ENCODE data around the gene POU6F2. TPM values are rescaled to one million over a fixed set of nuclear protein-coding genes. Genes with fewer than 3 reads are reported as not detected.

POU6F2 gene
- polyA plus RNA-seq, 2 donors = 0.08 to 0.12 TPM

GRCh38 chr7:39022796-39023195 lies 45.1 kb downstream of the POU6F2 start:
- Histone ChIP-seq H3K4me3 (ENCODE audit: low read depth in 1 of 2, low read length in 2 of 2) (no peak overlapping the region), H3K36me3 (ENCODE audit: control insufficient read depth in 2 of 2, insufficient read depth in 2 of 2, low read length in 1 of 2) (no peaks in the 10 kb centered on the region), H3K9me3 (ENCODE audit: control insufficient read depth in 2 of 2, insufficient read depth in 1 of 2, low read depth in 1 of 2, low read length in 1 of 2) (no peaks in the 10 kb centered on the region), H3K27ac (ENCODE audit: low read depth in 2 of 2, low read length in 1 of 2) (no peak overlapping the region), H3K4me1 (ENCODE audit: control insufficient read depth in 2 of 2, insufficient read depth in 2 of 2, low read length in 1 of 2) (no peaks in the 10 kb centered on the region), H3K27me3 (ENCODE audit: control insufficient read depth in 1 of 2, insufficient read depth in 2 of 2, low read length in 2 of 2) (no peaks in the 10 kb centered on the region)
- WGBS, 2 donors = 92 to 94% methylated on average over 2 of the region's 2 CpGs

- WGBS, 2 donors = 39% methylated on average over 4 of the region's 4 CpGs
- Histone ChIP-seq H3K27ac (ENCODE audit: low read depth in 2 of 2, low read length in 1 of 2) (no peak overlapping the region), H3K4me1 (ENCODE audit: control insufficient read depth in 2 of 2, insufficient read depth in 2 of 2, low read length in 1 of 2) (no peaks in the 10 kb centered on the region), H3K4me3 (ENCODE audit: low read depth in 1 of 2, low read length in 2 of 2) (no peak overlapping the region), H3K27me3 (ENCODE audit: control insufficient read depth in 1 of 2, insufficient read depth in 2 of 2, low read length in 2 of 2) (no peaks in the 10 kb centered on the region), H3K9me3 (ENCODE audit: control insufficient read depth in 2 of 2, insufficient read depth in 1 of 2, low read depth in 1 of 2, low read length in 1 of 2) (no peaks in the 10 kb centered on the region), H3K36me3 (ENCODE audit: control insufficient read depth in 2 of 2, insufficient read depth in 2 of 2, low read length in 1 of 2) (no peaks in the 10 kb centered on the region)
These were observed 49.8 kb downstream of the POU6F2 start for GRCh38 chr7:39027491-39027890.

- Histone ChIP-seq H3K4me1 (ENCODE audit: control insufficient read depth in 2 of 2, insufficient read depth in 2 of 2, low read length in 1 of 2) (no peaks in the 10 kb centered on the region), H3K9me3 (ENCODE audit: control insufficient read depth in 2 of 2, insufficient read depth in 1 of 2, low read depth in 1 of 2, low read length in 1 of 2) (no peaks in the 10 kb centered on the region), H3K27me3 (ENCODE audit: control insufficient read depth in 1 of 2, insufficient read depth in 2 of 2, low read length in 2 of 2) (no peaks in the 10 kb centered on the region), H3K4me3 (ENCODE audit: low read depth in 1 of 2, low read length in 2 of 2) (no peak overlapping the region), H3K36me3 (ENCODE audit: control insufficient read depth in 2 of 2, insufficient read depth in 2 of 2, low read length in 1 of 2) (no peaks in the 10 kb centered on the region), H3K27ac (ENCODE audit: low read depth in 2 of 2, low read length in 1 of 2) (no peak overlapping the region)
- 73 to 74% methylated on average over 13 of the region's 13 CpGs for WGBS, 2 donors
These were observed 56.3 kb downstream of the POU6F2 start for GRCh38 chr7:39033885-39034624.

- no peaks in the 10 kb centered on the region for H3K9me3 ChIP-seq (ENCODE audit: control insufficient read depth in 2 of 2, insufficient read depth in 1 of 2, low read depth in 1 of 2, low read length in 1 of 2)
- WGBS, 2 donors = 43 to 44% methylated on average over 4 of the region's 4 CpGs
- no peaks in the 10 kb centered on the region for H3K27me3 ChIP-seq (ENCODE audit: control insufficient read depth in 1 of 2, insufficient read depth in 2 of 2, low read length in 2 of 2)
- H3K36me3 ChIP-seq (ENCODE audit: control insufficient read depth in 2 of 2, insufficient read depth in 2 of 2, low read length in 1 of 2) = no peaks in the 10 kb centered on the region
- H3K4me1 ChIP-seq (ENCODE audit: control insufficient read depth in 2 of 2, insufficient read depth in 2 of 2, low read length in 1 of 2) = no peaks in the 10 kb centered on the region
- no peak overlapping the region for H3K4me3 ChIP-seq (ENCODE audit: low read depth in 1 of 2, low read length in 2 of 2)
- H3K27ac ChIP-seq (ENCODE audit: low read depth in 2 of 2, low read length in 1 of 2) = no peak overlapping the region
These were observed 57.4 kb downstream of the POU6F2 start for GRCh38 chr7:39035156-39035555.

- WGBS, 2 donors = 66 to 71% methylated on average over 4 of the region's 4 CpGs
- H3K27me3 ChIP-seq (ENCODE audit: control insufficient read depth in 1 of 2, insufficient read depth in 2 of 2, low read length in 2 of 2) = no peaks in the 10 kb centered on the region
These were observed 58.2 kb downstream of the POU6F2 start for GRCh38 chr7:39035903-39036302.

GRCh38 chr7:39042670-39043069 lies 65.0 kb downstream of the POU6F2 start:
- no peaks in the 10 kb centered on the region for H3K9me3 ChIP-seq (ENCODE audit: control insufficient read depth in 2 of 2, insufficient read depth in 1 of 2, low read depth in 1 of 2, low read length in 1 of 2)
- no peak overlapping the region for H3K4me3 ChIP-seq (ENCODE audit: low read depth in 1 of 2, low read length in 2 of 2)
- H3K4me1 ChIP-seq (ENCODE audit: control insufficient read depth in 2 of 2, insufficient read depth in 2 of 2, low read length in 1 of 2) = no peaks in the 10 kb centered on the region
- no peaks in the 10 kb centered on the region for H3K27me3 ChIP-seq (ENCODE audit: control insufficient read depth in 1 of 2, insufficient read depth in 2 of 2, low read length in 2 of 2)
- no peaks in the 10 kb centered on the region for H3K36me3 ChIP-seq (ENCODE audit: control insufficient read depth in 2 of 2, insufficient read depth in 2 of 2, low read length in 1 of 2)
- no peak overlapping the region for H3K27ac ChIP-seq (ENCODE audit: low read depth in 2 of 2, low read length in 1 of 2)
- 24 to 33% methylated on average over 1 of the region's 1 CpG for WGBS, 2 donors

More at GRCh38 chr7:39035903-39036302, 58.2 kb downstream of the POU6F2 start:
- no peaks in the 10 kb centered on the region for H3K4me1 ChIP-seq (ENCODE audit: control insufficient read depth in 2 of 2, insufficient read depth in 2 of 2, low read length in 1 of 2)
- no peaks in the 10 kb centered on the region for H3K36me3 ChIP-seq (ENCODE audit: control insufficient read depth in 2 of 2, insufficient read depth in 2 of 2, low read length in 1 of 2)
- H3K4me3 ChIP-seq (ENCODE audit: low read depth in 1 of 2, low read length in 2 of 2) = no peak overlapping the region
- no peak overlapping the region for H3K27ac ChIP-seq (ENCODE audit: low read depth in 2 of 2, low read length in 1 of 2)
- no peaks in the 10 kb centered on the region for H3K9me3 ChIP-seq (ENCODE audit: control insufficient read depth in 2 of 2, insufficient read depth in 1 of 2, low read depth in 1 of 2, low read length in 1 of 2)

- Histone ChIP-seq H3K4me1 (ENCODE audit: control insufficient read depth in 2 of 2, insufficient read depth in 2 of 2, low read length in 1 of 2) (no peaks in the 10 kb centered on the region), H3K4me3 (ENCODE audit: low read depth in 1 of 2, low read length in 2 of 2) (no peak overlapping the region), H3K36me3 (ENCODE audit: control insufficient read depth in 2 of 2, insufficient read depth in 2 of 2, low read length in 1 of 2) (no peaks in the 10 kb centered on the region), H3K9me3 (ENCODE audit: control insufficient read depth in 2 of 2, insufficient read depth in 1 of 2, low read depth in 1 of 2, low read length in 1 of 2) (no peaks in the 10 kb centered on the region), H3K27ac (ENCODE audit: low read depth in 2 of 2, low read length in 1 of 2) (no peak overlapping the region), H3K27me3 (ENCODE audit: control insufficient read depth in 1 of 2, insufficient read depth in 2 of 2, low read length in 2 of 2) (no peaks in the 10 kb centered on the region)
- WGBS, 2 donors = 81 to 87% methylated on average over 2 of the region's 2 CpGs
These were observed 65.8 kb downstream of the POU6F2 start for GRCh38 chr7:39043531-39043930.

GRCh38 chr7:39044489-39044888 lies 66.8 kb downstream of the POU6F2 start:
- no peak overlapping the region for H3K4me3 ChIP-seq (ENCODE audit: low read depth in 1 of 2, low read length in 2 of 2)
- no peaks in the 10 kb centered on the region for H3K36me3 ChIP-seq (ENCODE audit: control insufficient read depth in 2 of 2, insufficient read depth in 2 of 2, low read length in 1 of 2)
- no peaks in the 10 kb centered on the region for H3K27me3 ChIP-seq (ENCODE audit: control insufficient read depth in 1 of 2, insufficient read depth in 2 of 2, low read length in 2 of 2)
- 62 to 66% methylated on average over 4 of the region's 4 CpGs for WGBS, 2 donors
- no peaks in the 10 kb centered on the region for H3K4me1 ChIP-seq (ENCODE audit: control insufficient read depth in 2 of 2, insufficient read depth in 2 of 2, low read length in 1 of 2)
- no peaks in the 10 kb centered on the region for H3K9me3 ChIP-seq (ENCODE audit: control insufficient read depth in 2 of 2, insufficient read depth in 1 of 2, low read depth in 1 of 2, low read length in 1 of 2)
- H3K27ac ChIP-seq (ENCODE audit: low read depth in 2 of 2, low read length in 1 of 2) = no peak overlapping the region

- Histone ChIP-seq H3K27me3 (ENCODE audit: control insufficient read depth in 1 of 2, insufficient read depth in 2 of 2, low read length in 2 of 2) (no peaks in the 10 kb centered on the region), H3K36me3 (ENCODE audit: control insufficient read depth in 2 of 2, insufficient read depth in 2 of 2, low read length in 1 of 2) (no peaks in the 10 kb centered on the region), H3K4me1 (ENCODE audit: control insufficient read depth in 2 of 2, insufficient read depth in 2 of 2, low read length in 1 of 2) (no peaks in the 10 kb centered on the region), H3K27ac (ENCODE audit: low read depth in 2 of 2, low read length in 1 of 2) (no peak overlapping the region), H3K9me3 (ENCODE audit: control insufficient read depth in 2 of 2, insufficient read depth in 1 of 2, low read depth in 1 of 2, low read length in 1 of 2) (no peaks in the 10 kb centered on the region), H3K4me3 (ENCODE audit: low read depth in 1 of 2, low read length in 2 of 2) (no peak overlapping the region)
- WGBS, 2 donors = 41 to 51% methylated on average over 1 of the region's 1 CpG
These were observed 67.5 kb downstream of the POU6F2 start for GRCh38 chr7:39045231-39045630.

GRCh38 chr7:39051279-39051678 lies 73.6 kb downstream of the POU6F2 start:
- no peak overlapping the region for H3K4me3 ChIP-seq (ENCODE audit: low read depth in 1 of 2, low read length in 2 of 2)
- H3K27ac ChIP-seq (ENCODE audit: low read depth in 2 of 2, low read length in 1 of 2) = no peak overlapping the region
- WGBS, 2 donors = 56 to 62% methylated on average over 1 of the region's 1 CpG
- H3K4me1 ChIP-seq (ENCODE audit: control insufficient read depth in 2 of 2, insufficient read depth in 2 of 2, low read length in 1 of 2) = no peaks in the 10 kb centered on the region
- no peaks in the 10 kb centered on the region for H3K9me3 ChIP-seq (ENCODE audit: control insufficient read depth in 2 of 2, insufficient read depth in 1 of 2, low read depth in 1 of 2, low read length in 1 of 2)
- H3K36me3 ChIP-seq (ENCODE audit: control insufficient read depth in 2 of 2, insufficient read depth in 2 of 2, low read length in 1 of 2) = no peaks in the 10 kb centered on the region
- no peaks in the 10 kb centered on the region for H3K27me3 ChIP-seq (ENCODE audit: control insufficient read depth in 1 of 2, insufficient read depth in 2 of 2, low read length in 2 of 2)
